Fibroblast of the conjunctiva (primary cell): Measurements from ENCODE around the gene WFS1.

Source experiments
- DNase-seq: peaks from one replicate; pipeline ENCODE4 v3.0.0-alpha.2; 2010; ENCODE audit warnings: low read depth

Gene WFS1

DNA sequence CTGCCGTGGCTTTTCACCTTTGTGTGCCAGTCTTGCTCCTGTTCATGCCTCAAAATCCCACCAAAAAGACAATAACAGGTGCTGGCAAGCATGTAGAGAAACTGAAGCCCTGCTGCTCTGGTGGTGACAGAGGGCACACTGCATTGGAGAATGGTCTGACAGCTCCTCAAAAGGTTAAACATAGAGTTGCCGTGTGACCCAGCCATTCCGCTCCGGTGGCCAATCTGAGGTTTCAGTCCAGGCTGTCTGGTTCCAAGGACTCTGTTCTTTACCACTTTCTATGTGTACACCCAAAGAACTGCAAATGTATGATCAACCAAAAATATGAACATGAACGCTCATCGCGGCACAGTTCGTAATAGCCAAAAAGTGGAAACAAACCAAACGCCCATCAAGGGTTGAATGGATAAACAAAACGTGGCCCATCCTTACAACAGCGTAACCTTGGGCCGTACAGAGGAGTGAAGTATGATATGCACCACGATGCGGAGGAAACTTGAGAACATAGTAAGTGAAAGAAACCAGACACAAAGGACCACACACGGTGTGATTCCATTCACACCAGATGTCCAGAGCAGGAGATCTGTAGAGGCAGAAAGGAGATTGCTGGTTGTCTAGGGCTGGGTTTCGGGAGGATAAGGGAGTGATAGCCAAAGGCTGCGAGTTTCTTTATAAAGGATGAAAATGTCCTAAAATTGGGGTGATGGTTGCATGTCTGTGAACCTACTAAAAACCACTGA is 33.6 kb upstream of the WFS1 start:
- DNase-seq = no peak

DNA sequence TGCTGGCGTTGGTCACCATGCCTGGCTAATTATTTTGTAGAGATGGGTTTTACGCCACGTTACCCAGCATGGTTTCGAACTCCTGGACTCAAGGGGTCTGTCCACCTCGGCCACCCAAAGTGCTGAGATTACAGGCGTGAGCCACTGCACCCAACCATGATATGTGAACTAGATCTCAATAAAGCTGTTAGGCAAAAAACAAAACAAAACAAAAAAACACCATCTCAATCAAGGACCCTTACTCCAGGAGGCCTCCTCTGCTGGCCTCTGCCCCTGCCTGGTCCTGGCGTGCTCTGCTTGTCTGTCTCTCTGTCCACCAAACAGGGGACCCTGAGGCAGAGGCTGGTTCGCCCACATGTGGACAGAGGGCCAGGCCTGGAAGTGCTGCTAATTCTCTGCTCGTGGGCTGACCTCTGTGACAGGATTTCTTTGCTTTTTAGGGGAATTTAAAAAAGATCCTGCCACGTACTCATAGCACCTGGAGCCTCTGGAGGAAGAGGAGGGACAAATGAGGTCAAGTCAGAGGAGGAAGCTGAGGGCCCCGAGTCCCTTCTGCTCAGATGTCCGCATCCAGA is 32.7 kb upstream of the WFS1 start:
- no peak for DNase-seq

DNA sequence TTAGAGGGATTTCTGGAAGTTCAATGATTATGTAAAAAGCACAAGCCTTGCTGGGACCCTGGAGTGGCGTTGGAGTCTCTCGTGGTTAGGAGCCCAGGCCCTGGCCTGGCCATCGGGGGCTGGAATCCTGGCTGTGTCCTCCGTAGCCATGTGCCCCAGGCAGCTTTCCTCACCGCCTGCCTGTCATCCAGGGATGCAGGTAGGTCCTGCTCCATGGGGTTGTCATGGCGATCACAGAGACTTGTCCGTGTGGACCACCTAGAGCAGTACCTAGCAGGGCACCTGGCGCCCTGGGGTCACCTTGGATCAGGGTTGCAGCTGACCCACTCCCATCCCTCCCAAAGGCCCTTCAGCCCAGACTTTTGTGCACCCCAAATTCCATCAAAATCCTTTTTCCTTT is 30.2 kb upstream of the WFS1 start:
- no peak for DNase-seq

DNA sequence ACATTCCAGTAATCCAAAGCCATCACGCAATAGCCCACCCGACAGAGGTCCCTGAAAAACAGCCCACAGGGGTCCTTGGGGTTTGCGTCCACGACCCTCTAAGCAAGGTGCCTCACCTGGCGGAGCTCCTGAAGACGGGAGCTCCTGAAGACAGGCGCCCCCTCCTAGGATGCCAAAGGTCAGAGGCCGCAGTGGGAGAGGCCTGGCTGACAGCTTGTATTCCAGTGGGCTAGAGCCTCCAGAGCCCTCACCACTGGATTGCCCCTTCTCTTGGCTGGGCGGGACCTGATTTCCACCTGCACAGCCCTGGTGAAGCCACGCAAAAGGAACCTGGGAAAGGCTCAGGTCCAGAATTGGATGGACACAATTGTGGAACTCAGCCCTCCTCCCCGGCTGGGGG is 29.7 kb upstream of the WFS1 start:
- no peak for DNase-seq

DNA sequence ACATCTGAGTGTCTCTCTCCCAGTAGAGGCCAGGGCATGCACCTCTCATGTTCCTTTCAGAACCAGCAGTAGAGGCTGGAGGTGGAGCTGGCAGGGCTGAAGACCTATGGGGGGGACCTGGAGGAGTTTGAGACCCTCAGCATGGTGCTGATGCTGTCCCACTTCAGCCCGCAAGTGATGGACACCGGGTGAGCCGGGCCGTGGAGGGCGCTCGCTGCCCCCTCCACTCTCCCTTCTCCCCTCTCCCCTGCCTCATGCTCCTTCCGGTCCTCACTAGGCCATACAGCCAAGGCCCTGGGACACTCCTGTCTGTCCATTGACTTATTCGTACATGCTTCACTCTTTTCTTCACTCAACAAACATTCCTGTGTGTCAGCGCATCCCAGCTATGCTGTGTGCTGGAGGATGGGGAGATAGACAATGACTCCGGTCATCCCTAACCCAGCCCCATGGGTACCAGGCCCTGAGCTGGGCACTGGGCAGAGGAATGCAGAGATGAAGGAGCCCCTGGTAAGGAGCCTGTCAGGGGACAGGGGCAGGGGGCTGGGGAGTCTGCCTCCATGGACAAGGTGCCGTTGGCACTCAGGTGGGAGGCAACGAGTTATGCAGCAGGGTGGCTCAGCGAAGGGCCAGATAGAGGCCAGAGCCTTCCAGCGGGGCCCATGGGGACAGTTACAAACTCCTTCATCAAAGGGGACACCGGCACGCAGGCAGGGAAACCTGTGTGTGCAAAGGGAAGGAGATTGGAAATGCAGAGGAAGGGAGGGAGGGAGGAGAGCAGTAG is 28.4 kb upstream of the WFS1 start:
- DNase-seq = no peak

DNA sequence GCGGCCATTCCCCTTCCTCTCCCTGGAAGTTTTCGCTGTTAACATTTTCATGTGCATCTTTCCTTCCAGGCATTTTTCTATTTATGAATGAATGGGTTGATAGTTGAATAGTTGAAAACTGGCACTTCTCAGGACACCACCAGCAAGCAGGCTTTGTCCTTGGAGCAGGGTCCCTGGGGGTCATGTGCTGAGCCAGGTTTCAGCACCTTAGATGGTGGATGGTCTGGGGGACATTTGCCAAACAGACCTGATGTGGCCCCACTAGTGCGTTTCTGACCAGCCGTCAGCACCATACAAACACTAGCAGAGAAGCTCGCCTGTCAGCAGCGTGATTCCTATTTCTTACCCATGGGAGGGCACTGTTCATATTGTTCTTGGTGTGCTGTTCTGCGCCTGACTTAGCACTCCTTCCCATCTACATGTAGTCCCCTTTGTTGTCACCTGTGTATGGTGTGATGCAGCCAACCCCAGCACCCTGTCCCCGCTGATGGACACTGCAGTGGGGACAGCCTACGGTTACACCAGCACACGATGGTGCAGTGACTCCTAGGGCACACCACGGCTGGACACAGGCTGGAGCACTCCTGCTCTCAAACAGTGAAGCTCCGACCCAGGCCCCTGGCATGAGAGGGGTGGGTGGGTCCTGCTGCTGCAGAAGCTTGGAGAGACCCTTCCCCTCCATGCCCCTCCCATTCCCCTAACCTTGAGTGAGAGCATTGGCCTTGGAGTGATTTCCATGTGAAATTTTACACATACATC is 27.2 kb upstream of the WFS1 start:
- DNase-seq = no peak

DNA sequence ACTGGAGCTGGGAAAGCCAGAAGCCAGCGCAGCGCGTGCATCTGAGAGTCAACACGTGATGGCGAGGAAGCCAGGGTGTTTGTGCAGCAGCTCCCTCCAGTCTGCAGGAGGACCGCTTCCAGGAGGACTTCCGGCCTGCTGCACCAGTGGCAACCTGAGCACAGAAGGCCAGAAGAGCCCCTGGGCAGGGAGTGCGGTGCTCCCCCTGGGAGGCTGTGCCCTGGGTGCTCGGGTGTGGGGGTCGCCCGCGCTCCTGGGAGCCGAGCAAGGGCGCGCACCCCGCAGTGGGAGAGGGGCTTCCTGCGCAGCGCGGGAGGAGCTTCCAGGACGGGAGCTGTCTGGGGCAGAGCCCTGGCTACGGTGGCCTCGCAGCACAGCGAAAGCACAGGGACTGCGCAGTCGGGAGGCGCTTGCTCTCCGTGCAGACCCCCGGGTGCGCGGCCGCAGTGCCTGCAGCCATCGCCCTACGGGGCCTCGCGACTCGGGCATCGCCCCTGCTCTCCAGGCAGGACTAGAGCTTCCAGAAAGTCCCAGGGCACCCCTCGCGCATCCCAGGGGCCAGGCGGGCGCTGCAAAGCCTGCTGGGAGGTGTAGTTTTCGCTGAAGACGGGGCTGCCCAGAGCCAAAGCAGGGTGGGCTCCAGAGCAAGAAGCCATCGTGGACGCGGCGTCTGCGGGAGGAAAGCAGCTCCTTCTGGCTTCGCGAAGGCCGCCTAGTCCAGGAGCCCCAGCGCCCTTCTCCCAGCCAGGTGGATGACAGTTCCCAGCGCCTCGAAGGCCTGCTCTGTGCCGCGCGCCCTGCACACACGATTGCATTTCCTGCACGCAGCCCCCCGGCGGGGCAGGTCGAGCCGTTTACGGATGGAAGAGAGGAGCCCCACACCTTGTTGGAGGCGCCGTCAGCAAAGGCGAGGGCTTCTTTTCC is 24.1 kb upstream of the WFS1 start:
- DNase-seq = no peak

DNA sequence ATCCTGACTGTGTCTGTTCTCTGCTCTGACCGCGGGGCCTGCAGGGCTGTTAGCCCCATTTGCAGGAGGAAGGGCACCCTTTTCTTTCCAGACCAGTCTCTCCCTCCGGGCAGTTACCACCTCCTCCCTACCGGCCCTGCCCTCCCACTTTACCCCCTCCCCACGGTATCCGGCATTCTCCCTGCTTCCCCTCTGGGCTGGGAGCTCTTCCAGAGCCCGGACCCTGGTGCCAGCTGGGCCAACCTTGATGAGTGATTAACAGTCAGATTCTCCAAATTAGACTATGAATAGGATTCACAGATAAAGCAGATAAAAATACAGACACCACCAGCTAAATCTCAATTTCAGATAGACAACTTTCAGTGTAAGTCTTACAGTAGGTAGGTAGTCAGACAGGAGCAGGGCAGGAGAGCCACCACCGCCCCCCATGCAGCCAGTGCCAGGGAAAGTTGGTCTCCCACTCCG is 23.4 kb upstream of the WFS1 start:
- DNase-seq = no peak

DNA sequence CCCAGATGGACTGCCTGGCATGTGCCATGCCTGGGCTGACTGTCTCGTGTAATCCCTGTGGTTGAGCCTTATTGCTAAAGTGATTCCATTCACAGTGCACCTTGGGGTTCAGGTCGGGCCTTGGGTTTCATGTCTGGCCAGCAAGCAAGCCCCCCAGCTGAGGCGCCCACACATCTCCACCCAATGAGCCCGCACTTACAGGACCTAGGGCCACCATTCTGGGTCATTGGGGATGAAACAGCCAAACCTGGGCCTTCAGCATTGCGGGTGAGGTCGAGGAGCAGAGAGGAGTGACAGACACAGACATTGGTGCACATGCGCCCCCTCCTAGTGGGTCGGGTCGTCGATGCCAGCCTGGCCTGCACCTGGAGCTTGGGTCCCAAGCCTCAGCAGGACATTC is 21.3 kb upstream of the WFS1 start:
- no peak for DNase-seq

DNA sequence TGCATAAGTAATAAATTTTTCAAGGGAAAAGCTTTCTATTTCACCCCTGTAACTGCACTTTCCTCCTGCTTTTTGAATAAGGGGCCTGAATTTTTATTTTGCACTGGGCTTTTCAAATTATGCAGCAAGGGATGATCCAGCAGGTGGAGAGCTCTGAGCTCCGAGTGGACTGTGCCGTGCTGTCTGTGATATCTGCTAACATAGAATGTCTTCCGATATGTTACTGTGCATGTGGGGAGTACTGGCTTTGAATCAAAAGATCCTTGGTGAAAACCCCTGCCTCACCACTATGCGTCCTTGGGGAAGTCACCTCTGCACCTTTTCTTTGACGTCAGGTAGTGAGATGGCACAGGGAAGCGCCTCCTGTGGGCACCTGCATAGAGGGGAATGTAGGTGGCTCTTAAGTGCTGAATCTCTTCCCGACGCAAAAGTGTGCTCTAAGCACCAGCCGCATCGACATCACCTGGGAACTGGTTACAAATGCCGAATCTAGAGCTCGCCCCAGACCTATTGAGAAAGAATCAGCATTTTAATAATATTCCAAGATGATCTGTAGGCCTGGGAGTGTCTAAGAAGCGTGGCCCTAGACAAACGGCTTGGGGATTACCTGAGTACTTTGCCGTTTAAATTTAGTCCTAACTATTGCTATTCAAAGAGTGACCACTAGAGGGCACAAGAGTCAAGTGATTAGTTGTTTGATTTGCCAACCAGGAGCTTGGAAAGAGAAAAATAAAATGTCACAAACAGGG is 19.2 kb upstream of the WFS1 start:
- DNase-seq = peak; percentile 51

DNA sequence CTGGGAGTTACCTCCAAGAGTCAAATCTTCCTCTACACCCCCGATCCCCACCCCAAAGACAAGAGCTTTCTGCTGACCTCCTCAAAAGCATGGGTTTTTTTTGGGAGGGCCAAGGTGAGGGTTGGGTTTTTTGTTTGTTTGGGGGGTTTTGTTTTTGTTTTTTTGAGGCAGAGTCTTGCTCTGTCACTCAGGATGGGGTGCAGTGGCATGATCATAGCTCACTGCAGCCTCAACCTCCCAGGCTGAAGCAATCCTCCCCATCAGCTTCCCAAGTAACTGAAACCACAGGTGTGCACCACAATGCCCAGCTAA is 18.7 kb upstream of the WFS1 start:
- no peak for DNase-seq

DNA sequence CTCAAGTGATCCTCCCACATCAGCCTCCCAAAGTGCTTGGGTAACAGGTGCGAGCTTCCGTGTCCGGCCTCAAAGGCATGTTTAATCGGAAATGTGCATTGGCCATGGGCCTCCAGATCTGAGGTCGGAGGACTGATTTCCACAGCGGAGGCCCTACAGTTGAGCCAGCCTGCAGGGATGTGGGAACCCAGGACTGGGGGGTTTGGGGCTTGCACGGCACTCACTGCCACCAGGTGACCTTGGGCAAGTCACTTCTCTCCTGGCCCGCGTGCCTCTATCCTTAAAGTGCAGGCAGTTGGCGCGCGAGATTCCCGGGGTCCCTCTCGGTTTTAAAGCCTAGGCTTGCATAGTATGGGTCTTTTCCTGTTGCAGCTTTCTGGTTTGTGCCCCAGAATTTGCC is 18.3 kb upstream of the WFS1 start:
- no peak for DNase-seq

DNA sequence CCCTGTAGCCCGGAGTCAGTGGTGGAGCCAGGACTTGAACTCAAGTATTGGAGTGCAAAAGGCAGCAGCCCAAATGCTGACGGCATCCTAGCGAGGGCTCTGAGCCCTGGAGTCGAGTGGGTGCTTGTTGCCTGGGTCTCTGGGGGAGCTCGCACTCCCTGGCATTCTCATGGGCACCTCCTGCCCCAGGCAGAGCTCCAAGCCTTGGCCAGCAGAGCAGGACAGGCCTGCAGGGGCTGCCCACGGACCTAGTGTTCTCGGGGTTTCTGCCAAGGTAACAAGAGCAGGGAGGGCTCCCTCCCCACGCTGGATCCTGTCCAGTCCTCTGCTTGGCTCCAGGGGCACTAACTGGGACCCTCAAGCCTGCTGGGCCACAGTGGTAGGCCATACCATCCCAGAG is 17.6 kb upstream of the WFS1 start:
- no peak for DNase-seq

DNA sequence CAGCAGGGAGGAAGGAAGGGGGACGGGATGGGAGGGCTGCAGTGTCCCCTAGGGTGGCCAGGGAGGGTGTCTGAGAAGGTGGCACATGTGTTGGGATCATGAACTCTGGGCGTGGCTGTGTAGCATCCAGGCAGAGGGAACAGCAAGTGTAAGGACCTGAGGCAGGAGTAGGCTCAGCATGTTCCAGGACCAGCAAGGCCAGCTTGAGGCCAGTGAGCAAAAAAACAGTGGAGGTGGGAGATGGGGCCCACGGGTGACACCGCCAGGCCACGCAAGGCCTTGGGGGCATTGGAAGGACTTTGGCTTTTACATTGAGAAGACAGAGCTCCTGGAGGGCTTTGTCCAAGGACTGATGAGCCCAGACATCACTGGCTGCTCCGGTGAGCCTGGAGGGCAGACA is 16.5 kb upstream of the WFS1 start:
- DNase-seq = no peak

DNA sequence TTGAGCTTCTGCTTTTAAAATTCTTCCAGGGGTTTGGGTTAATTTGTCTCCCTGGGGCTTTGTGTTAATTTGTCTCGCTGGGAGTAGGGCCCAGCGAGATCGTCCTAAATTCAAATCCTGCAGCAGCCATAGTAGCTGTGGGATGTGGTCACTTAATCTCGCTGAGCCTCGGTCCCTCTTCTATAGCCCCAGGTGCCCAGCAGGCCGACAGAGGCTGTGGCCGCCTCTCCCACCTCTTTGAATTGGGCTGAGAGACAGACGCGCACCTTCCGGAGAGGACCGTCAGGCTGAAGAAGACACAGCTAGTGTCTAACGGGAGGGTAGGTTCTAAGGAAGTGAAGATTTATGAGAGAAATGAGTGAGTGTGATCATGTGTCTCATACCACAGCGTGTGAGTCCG is 15.7 kb upstream of the WFS1 start:
- DNase-seq = no peak

DNA sequence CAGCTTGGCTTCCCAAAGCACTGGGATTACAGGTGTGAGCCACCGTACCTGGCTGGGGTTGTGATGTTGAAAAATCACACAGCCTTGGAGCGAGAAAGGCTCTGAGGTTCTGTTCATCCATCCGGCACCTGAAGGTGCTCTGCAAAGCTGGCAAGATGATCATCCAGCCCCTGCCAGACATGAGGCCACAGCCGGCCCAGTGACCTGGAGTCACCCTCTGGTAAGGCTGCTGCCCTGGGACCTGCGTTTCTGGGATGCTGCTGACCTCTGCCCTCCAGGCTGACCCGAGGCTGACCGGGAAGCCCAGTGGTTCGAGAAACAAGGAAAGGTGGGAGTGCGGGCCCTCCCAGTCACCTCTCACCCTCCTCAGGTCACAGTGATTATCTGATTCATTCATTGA is 13.5 kb upstream of the WFS1 start:
- no peak for DNase-seq

DNA sequence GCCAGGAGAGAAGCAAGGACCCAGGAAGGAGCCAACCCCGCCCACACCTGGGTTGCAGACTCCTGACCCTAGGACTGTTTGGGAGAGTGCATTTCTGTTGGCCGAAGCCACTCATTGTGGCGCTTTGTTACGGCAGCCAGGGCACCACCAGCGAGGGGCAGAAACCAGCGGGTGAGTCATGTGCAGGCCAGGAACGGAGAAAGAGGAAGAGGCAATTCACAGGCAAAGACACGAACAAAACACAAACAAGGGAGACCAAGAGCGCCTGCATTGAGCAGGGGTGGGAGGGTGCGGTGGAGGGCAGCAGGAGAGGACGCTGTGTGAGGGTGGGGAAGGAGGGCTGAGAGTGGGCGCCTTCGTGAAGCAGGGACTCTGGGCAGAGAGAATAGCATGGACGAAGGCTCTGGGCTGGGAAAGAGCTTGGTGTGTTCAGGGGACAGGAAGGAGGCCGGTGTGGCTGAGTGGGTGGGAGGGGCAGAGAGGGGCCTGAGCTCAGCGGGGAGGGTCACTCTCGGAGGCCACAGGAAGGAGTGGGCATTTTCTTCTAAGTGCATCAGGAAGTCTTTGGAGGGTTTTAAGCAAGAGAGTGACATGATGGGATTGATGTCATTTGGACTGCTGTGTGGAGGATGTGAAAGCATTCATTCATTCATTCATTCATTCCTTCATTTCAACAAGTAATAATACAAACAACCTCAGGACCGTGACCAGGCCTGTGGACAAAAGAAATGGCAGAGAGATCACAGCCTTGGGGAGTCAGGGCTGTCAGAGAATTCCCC is 12.2 kb upstream of the WFS1 start:
- DNase-seq = no peak

DNA sequence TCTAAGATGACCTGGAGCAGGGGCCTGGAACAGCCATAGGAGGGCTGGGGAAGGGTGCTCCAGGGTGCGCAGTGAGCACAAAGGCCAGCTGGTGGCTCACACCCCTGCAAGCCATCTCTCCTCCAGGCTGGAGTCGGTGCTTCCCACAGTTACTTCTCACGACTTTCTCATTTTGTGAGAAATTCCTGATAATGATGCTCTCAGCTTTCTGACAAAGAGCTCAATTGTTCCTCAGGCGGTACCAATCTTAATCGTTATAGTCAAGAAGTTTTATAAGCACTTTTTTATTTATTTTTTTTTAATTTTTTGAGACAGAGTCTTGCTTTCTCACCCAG is 11.7 kb upstream of the WFS1 start:
- DNase-seq = no peak

DNA sequence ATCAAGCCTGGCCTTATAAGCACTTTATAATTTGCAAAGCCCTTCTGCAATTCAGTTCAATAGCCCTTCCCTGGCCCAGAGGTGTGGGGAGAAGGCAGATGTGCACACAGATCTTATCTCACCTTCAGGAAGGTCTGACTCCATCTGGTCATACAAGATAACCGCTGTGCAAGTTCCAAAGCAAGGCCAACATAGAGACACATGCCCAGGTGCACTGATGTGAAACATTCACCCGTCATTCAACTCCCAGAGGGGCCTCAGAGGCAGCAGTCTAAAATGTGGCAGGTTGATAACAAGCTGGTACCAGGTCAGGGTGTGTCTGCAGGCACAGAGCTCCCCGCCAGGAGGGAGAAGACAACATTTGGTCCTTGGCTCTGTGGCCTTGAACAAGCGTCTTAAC is 10.9 kb upstream of the WFS1 start:
- no peak for DNase-seq

DNA sequence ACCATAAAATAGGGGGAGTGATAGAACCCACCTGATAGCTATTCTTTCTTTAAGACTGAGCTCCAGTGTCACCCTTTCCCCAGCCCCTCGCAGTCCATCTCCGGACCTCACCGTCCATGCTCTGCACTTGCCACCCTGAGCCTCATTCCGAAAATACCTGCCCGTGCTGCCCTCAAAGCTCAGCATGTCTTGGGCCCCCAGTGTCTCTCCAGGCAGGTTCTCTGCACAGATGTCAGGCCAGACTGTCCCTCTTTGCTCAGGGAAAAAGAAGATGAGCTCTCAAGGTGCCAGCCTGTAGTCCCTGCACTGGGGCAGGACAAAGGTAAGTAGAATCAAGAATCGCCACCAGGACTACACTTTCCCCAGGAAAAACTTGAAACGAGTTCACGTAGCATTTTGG is 9.8 kb upstream of the WFS1 start:
- no peak for DNase-seq
